ENCODE measurements around the gene GPR146. TPM values are rescaled to one million over a fixed set of nuclear protein-coding genes. Genes with fewer than 3 reads are reported as not detected.

The GPR146 gene
- total and polyA plus RNA-seq, 9 of the 15 experiments (the other 6 are each of a cell fraction or from before 2014, with no cell fraction given) = 0.22 to 3.6 (median 0.64) TPM; not detected in 2

DNA sequence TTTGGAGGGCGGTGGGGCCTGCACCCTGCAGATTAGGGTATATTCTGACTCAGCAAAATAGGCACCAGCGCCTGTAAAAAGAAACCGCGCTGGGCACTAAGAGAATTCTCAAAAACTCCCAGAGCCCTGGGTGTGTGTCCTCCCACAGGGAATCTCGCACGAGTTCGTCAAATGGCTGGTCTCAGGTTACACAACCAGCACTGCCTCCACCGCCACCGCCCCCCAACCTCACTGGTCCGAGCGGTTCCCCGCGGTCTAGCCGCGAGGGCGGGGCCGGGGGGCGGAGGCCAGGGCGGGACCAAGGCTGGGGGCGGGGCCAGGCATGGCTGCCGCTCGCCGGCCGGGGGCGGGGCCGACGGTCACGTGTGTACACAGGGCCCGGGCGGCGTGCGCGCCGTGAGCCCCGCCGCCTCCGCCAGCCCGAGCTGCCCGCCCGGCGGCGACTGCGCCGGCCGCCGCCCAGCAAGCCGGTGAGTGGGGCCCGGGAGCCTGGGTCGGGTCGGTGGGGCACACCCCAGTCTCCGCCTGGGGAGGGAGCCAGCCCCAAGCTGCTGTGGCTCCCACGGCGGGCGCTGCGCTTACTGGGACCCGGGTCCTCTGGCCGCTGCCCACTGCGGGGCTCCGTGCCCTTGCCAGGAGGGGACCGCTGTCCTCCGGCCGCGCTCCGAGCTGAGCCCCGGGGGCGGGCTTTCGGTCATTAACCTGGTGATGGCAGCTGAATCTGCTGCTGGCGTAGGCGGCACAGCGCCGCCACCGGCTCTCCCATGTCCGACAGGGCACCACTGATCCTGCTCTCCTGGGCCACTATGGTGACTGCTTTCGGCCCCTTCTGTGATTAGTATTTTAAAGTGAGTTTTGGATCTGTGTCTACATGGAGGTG is at the start of gene GPR146 (continued):
- peak; percentile 61 for TF ChIP-seq POLR2AphosphoS5 (IDR thresholded peaks at IDR 0.05; ENCODE audit: control insufficient read depth, insufficient read depth, low read depth, low read length)
- peak; percentile 18 to 33; a peak in 2 of 4 replicates for TF ChIP-seq NRF1 (conservative IDR thresholded peaks at IDR 0.05 in 1 of 2, IDR thresholded peaks at IDR 0.05 in 1 of 2)
- TF ChIP-seq CBX3 (IDR thresholded peaks at IDR 0.05; ENCODE audit: borderline replicate concordance in 1 of 2, low read length in 2 of 2) = 0 out of 3 replicates have a peak, but pooled peaks of 1 of the 2 experiments have one; percentile 8
- TF ChIP-seq STAT5A (IDR thresholded peaks at IDR 0.05; ENCODE audit: borderline replicate concordance, low read length) = 0 out of 2 replicates have a peak, but pooled peaks have one; percentile 24
- TF ChIP-seq, protein P1, sequence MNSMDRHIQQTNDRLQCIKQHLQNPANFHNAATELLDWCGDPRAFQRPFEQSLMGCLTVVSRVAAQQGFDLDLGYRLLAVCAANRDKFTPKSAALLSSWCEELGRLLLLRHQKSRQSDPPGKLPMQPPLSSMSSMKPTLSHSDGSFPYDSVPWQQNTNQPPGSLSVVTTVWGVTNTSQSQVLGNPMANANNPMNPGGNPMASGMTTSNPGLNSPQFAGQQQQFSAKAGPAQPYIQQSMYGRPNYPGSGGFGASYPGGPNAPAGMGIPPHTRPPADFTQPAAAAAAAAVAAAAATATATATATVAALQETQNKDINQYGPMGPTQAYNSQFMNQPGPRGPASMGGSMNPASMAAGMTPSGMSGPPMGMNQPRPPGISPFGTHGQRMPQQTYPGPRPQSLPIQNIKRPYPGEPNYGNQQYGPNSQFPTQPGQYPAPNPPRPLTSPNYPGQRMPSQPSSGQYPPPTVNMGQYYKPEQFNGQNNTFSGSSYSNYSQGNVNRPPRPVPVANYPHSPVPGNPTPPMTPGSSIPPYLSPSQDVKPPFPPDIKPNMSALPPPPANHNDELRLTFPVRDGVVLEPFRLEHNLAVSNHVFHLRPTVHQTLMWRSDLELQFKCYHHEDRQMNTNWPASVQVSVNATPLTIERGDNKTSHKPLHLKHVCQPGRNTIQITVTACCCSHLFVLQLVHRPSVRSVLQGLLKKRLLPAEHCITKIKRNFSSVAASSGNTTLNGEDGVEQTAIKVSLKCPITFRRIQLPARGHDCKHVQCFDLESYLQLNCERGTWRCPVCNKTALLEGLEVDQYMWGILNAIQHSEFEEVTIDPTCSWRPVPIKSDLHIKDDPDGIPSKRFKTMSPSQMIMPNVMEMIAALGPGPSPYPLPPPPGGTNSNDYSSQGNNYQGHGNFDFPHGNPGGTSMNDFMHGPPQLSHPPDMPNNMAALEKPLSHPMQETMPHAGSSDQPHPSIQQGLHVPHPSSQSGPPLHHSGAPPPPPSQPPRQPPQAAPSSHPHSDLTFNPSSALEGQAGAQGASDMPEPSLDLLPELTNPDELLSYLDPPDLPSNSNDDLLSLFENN (IDR thresholded peaks at IDR 0.05; ENCODE audit: low read depth in 2 of 2, low read length in 2 of 2) = peak in 1 of 2 experiments; percentile 61; a peak in 1 of 4 replicates
- TF ChIP-seq TAF15 (IDR thresholded peaks at IDR 0.05; ENCODE audit: low read depth, low read length) = no peak
- peak; percentile 100 for TF ChIP-seq ZNF316 (IDR thresholded peaks at IDR 0.05)
- peak; percentile 95 for TF ChIP-seq CHD2 (IDR thresholded peaks at IDR 0.05; ENCODE audit: low read depth, low read length)
- TF ChIP-seq PHB (CRISPR knock-in tag; IDR thresholded peaks at IDR 0.05) = 0 out of 2 replicates have a peak, but pooled peaks have one; percentile 42
- no peak for TF ChIP-seq SREBF1 (IDR thresholded peaks at IDR 0.05; ENCODE audit: borderline replicate concordance, low read depth, low read length)
- no peak for TF ChIP-seq ZNF143 (CRISPR knock-in tag; IDR thresholded peaks at IDR 0.05)
- no peak for TF ChIP-seq HNRNPH1 (optimal IDR thresholded peaks at IDR 0.05; ENCODE audit: low read depth, low read length)
- TF ChIP-seq SMARCA4 (IDR thresholded peaks at IDR 0.05) = peak; percentile 93; the same call in 1 of the 2 replicates
- TF ChIP-seq BHLHE40 (IDR thresholded peaks at IDR 0.05; ENCODE audit: low read length) = peak; percentile 89
- TF ChIP-seq, protein P2, sequence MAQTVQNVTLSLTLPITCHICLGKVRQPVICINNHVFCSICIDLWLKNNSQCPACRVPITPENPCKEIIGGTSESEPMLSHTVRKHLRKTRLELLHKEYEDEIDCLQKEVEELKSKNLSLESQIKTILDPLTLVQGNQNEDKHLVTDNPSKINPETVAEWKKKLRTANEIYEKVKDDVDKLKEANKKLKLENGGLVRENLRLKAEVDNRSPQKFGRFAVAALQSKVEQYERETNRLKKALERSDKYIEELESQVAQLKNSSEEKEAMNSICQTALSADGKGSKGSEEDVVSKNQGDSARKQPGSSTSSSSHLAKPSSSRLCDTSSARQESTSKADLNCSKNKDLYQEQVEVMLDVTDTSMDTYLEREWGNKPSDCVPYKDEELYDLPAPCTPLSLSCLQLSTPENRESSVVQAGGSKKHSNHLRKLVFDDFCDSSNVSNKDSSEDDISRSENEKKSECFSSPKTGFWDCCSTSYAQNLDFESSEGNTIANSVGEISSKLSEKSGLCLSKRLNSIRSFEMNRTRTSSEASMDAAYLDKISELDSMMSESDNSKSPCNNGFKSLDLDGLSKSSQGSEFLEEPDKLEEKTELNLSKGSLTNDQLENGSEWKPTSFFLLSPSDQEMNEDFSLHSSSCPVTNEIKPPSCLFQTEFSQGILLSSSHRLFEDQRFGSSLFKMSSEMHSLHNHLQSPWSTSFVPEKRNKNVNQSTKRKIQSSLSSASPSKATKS (CRISPR knock-in tag; IDR thresholded peaks at IDR 0.05) = 0 out of 2 replicates have a peak, but pooled peaks have one; percentile 52
- no peak for TF ChIP-seq ZNF184 (CRISPR knock-in tag; IDR thresholded peaks at IDR 0.05)
- peak; percentile 61 for TF ChIP-seq RNF2 (IDR thresholded peaks at IDR 0.05)
- no peak for TF ChIP-seq XRCC4 (IDR thresholded peaks at IDR 0.05; ENCODE audit: extremely low read depth, insufficient read depth, insufficient read length)
- 0 out of 2 replicates have a peak, but pooled peaks have one; percentile 48 for TF ChIP-seq TARDBP (IDR thresholded peaks at IDR 0.05)
- TF ChIP-seq ZNF766 (CRISPR knock-in tag; conservative IDR thresholded peaks at IDR 0.05) = peak; percentile 89
- no peak for TF ChIP-seq ZNF384 (IDR thresholded peaks at IDR 0.05; ENCODE audit: low read depth, low read length)
- peak; percentile 74 for TF ChIP-seq CBFA2T2 (conservative IDR thresholded peaks at IDR 0.05)
